ENCODE data around the gene TP73.
A peak's percentile ranks its signal among the peaks of the same experiment; 100 is the strongest.
"Not testable (repeated sequence)": the region's sequence is repeated elsewhere in the genome, so short reads cannot be mapped to it uniquely, and the experiment has no call there.

TP73 gene

GRCh38 chr1:3618881-3619671 lies 33.2 kb upstream of the TP73 start:
- peak; percentile 89 for DNase-seq

- no peak for DNase-seq
These were observed 31.6 kb upstream of the TP73 start for GRCh38 chr1:3620708-3621107.

- not testable (repeated sequence) for DNase-seq
These were observed 31.1 kb upstream of the TP73 start for GRCh38 chr1:3621151-3621671.

GRCh38 chr1:3622102-3622501 lies 30.2 kb upstream of the TP73 start:
- not testable (repeated sequence) for DNase-seq

GRCh38 chr1:3623441-3624199 lies 28.7 kb upstream of the TP73 start:
- no peak for DNase-seq

GRCh38 chr1:3624200-3625136 lies 27.8 kb upstream of the TP73 start, which contains the start of gene TPRG1L:
TPRG1L (plus strand) TSS chr1:3625015; CDS start chr1:3625073, 58 bp downstream.
- DNase-seq: peak; percentile 98

- peak; percentile 87 for DNase-seq
These were observed 27.0 kb upstream of the TP73 start for GRCh38 chr1:3625151-3625907.

- no peak for DNase-seq
These were observed 26.3 kb upstream of the TP73 start for GRCh38 chr1:3626025-3626424.

GRCh38 chr1:3627515-3628253 lies 24.6 kb upstream of the TP73 start:
- no peak for DNase-seq

GRCh38 chr1:3628445-3628844 lies 23.9 kb upstream of the TP73 start:
- DNase-seq: no peak

GRCh38 chr1:3629561-3630160 lies 22.7 kb upstream of the TP73 start:
- DNase-seq: no peak

GRCh38 chr1:3630161-3630611 lies 22.1 kb upstream of the TP73 start:
- no peak for DNase-seq

GRCh38 chr1:3630914-3631313 lies 21.4 kb upstream of the TP73 start:
- no peak for DNase-seq

GRCh38 chr1:3631320-3632260 lies 20.7 kb upstream of the TP73 start:
- DNase-seq: no peak

- no peak for DNase-seq
These were observed 20.0 kb upstream of the TP73 start for GRCh38 chr1:3632298-3632697.

- DNase-seq: no peak
These were observed 19.5 kb upstream of the TP73 start for GRCh38 chr1:3632716-3633343.

GRCh38 chr1:3633344-3634058 lies 18.8 kb upstream of the TP73 start:
- no peak for DNase-seq

GRCh38 chr1:3634059-3634800 lies 18.1 kb upstream of the TP73 start:
- no peak for DNase-seq

All from hematopoietic multipotent progenitor cell treated with erythropoietin and hydrocortisone succinate and interleukin-3 and kit ligand, for 6 days (in vitro differentiated cells).